ENCODE data around the gene SNAI3.

SNAI3 gene

DNA sequence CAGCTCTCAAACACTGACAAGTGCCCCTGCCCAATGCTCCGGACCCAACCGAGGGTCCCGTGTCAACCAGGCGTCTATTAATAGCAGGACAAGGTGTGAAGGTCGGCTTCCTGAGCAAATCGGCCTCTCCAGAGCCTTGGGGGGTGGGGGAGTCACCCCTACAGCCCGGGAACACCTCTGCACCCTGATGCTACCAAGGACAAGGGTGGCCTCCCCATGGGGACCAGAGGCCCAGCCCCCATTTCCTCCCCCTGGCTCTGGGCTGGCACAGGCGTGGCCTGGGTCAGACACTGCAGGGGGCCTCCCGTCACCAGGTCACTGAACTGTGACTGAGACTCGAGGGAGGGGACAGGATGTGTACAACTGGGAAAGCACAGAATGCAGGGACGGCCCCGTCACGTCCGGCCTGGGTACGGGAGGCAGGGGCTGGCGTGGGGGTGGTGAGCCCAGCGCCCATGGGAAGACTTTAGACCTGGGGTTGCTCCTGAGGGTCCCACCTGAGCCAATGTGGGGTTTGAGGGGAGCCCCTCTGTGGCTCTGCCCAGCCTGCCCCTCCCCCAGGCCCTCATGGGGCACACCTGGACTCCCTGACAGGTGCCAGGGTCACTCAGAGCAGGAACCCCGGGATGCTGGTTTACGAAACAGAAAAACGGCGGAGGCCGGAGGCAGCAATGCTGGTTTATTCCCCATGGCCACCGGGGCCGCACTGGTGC lies 34.9 kb downstream of the SNAI3 start:
- H3K4me1 ChIP-seq (ENCODE audit: insufficient read depth, poor library complexity, severe bottlenecking), result no peaks in the 10 kb centered on the region
- peaks cover 49% of the 10 kb centered on the region for H3K36me3 ChIP-seq (ENCODE audit: low read depth)
- no peaks in the 10 kb centered on the region for H3K27me3 ChIP-seq (ENCODE audit: insufficient read depth, poor library complexity, severe bottlenecking)
- peak overlapping the region; percentile 42 for H3K4me3 ChIP-seq (ENCODE audit: severe bottlenecking)
- DNase-seq (ENCODE audit: low spot score), result no peak
- H3K9me3 ChIP-seq (ENCODE audit: severe bottlenecking), result no peaks in the 10 kb centered on the region
- no peak; the same call in 2 of the 3 replicates for ATAC-seq (ENCODE audit: low read depth)
- peak overlapping the region; percentile 38 for H3K27ac ChIP-seq (ENCODE audit: poor library complexity, severe bottlenecking)
- TF ChIP-seq, protein P1, sequence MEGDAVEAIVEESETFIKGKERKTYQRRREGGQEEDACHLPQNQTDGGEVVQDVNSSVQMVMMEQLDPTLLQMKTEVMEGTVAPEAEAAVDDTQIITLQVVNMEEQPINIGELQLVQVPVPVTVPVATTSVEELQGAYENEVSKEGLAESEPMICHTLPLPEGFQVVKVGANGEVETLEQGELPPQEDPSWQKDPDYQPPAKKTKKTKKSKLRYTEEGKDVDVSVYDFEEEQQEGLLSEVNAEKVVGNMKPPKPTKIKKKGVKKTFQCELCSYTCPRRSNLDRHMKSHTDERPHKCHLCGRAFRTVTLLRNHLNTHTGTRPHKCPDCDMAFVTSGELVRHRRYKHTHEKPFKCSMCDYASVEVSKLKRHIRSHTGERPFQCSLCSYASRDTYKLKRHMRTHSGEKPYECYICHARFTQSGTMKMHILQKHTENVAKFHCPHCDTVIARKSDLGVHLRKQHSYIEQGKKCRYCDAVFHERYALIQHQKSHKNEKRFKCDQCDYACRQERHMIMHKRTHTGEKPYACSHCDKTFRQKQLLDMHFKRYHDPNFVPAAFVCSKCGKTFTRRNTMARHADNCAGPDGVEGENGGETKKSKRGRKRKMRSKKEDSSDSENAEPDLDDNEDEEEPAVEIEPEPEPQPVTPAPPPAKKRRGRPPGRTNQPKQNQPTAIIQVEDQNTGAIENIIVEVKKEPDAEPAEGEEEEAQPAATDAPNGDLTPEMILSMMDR (IDR thresholded peaks at IDR 0.05; ENCODE audit: poor library complexity, severe bottlenecking), result no peak

DNA sequence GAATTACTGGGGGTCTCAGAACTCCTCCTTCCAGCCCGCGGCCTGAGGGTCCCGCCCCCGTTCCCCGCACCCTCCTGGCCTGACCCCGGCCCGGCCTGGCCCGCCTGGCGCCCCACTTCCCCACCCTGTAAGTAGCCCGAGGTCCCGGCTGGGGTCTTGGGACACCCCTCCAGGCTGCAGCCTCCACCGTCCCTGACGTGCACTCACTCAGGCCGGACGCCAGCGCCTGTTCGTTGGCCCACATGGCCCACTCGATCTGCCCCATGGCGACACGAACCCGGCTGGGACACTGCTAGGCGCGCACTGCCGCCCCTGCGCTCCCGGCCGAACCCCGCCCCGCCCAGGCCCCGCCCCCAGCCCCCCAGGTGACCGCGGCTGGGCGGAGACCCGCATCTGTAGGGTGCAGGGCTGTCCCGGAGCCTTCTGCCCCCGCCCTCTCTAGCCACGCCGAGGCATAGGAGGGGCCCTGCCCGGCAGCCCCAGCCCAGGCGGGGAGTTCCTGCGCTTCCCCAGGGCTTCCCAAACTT lies 35.5 kb downstream of the SNAI3 start, which contains the start of gene CYBA:
Gene CYBA (minus strand): TSS at position 305 of the 527 bp plus-strand sequence. CDS start 40 bp downstream, at position 265.
- peak within 1 kb of the TSS; percentile 38 for H3K27ac ChIP-seq (ENCODE audit: poor library complexity, severe bottlenecking)
- TF ChIP-seq, protein P1 (IDR thresholded peaks at IDR 0.05; ENCODE audit: poor library complexity, severe bottlenecking), result no peak
- peak; percentile 75 for ATAC-seq (ENCODE audit: low read depth)
- peak; percentile 76 for DNase-seq (ENCODE audit: low spot score)
- H3K4me1 ChIP-seq (ENCODE audit: insufficient read depth, poor library complexity, severe bottlenecking), result no peaks in the 10 kb centered on the region
- H3K4me3 ChIP-seq (ENCODE audit: severe bottlenecking), result peak within 1 kb of the TSS; percentile 42
- H3K27me3 ChIP-seq (ENCODE audit: insufficient read depth, poor library complexity, severe bottlenecking), result no peaks in the 10 kb centered on the region
- H3K36me3 ChIP-seq (ENCODE audit: low read depth), result peaks cover 43% of the 10 kb centered on the region
- H3K9me3 ChIP-seq (ENCODE audit: severe bottlenecking), result no peaks in the 10 kb centered on the region

DNA sequence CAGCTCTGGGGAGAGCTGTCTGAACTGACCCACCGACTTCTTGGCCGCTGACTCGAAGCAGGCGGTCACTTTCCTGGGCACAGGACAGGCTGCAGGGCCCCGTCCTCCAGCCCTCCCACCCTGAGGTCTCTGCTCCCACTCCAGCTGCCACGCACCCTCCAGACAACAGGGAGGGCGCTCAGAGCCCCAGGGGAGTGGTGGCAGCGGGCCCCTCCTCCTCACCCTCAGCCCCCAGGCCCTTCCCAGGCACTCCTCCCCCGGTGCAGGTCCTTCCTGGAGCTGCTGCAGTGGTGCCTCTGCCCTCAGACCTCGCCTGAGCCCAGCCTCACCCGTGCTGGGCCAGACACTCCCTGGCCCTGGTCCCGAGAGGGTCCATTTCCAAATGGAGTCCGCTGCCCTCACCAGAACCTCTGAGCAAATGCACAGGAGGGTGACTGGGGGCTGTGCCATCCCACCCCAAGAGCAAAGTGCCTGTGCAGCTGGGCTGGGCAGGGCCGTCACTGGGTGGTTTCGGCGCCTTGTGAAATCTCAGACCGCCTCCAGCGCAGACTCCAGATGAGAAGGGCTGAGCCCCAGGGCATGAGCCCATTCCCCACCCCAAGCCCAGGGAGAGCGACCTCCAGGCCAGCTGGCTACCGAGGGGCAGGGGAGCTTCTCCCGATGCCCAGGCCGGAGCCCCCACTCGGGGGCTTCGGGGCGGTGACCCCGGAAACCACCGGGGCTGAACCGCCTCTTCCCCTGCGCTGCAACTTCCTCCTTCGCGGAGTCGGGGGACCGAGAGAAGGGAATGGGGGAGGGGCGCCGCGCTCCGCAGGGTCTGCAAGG lies 36.2 kb downstream of the SNAI3 start:
- Histone ChIP-seq H3K4me3 (ENCODE audit: severe bottlenecking) (peak overlapping the region; percentile 42), H3K27me3 (ENCODE audit: insufficient read depth, poor library complexity, severe bottlenecking) (no peaks in the 10 kb centered on the region), H3K9me3 (ENCODE audit: severe bottlenecking) (no peaks in the 10 kb centered on the region), H3K36me3 (ENCODE audit: low read depth) (peaks cover 36% of the 10 kb centered on the region), H3K4me1 (ENCODE audit: insufficient read depth, poor library complexity, severe bottlenecking) (no peaks in the 10 kb centered on the region), H3K27ac (ENCODE audit: poor library complexity, severe bottlenecking) (peak overlapping the region; percentile 38)
- ATAC-seq (ENCODE audit: low read depth) (0 out of 3 replicates have a peak, but pooled peaks have one; percentile 3), DNase-seq (ENCODE audit: low spot score) (no peak)
- TF ChIP-seq, protein P1 (IDR thresholded peaks at IDR 0.05; ENCODE audit: poor library complexity, severe bottlenecking), result no peak

DNA sequence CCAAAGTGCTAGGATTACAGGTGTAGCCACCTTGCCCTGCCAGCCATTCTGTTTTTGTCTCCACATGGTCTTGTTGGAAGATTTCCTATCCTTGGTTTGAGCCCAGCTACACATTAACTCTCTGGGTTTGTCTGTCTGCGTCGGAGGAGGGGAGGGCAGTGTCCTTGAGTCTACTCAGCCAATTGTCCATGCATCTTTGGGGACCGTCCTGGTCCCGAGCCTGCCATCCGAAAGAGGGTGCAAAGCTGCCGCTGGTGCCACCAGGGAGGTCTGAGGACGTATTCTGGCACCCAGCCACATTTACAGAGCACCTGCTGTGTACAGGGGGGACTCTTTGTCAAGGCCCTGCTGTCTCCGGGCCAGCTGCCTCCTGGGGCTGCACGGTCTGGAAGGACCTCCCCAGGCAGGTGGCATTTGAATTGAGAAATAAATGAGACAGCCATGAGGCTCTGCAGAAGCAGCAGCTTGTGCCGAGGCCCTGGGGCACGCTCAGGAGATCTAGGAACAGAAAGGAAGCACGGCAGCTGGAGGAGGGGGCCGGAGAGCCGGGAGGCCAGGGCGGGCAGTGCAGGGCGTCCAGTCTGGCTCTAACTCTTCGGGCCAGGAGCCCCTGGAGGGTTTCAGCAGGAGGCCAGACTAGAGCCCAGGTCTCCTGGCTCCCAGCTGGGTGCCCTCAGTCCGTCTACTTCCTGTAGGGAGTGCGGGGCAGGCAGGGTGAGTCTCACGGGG lies 36.9 kb downstream of the SNAI3 start:
- ATAC-seq (ENCODE audit: low read depth) (no peak), DNase-seq (ENCODE audit: low spot score) (no peak)
- no peaks in the 10 kb centered on the region for H3K9me3 ChIP-seq (ENCODE audit: severe bottlenecking)
- H3K36me3 ChIP-seq (ENCODE audit: low read depth), result peaks cover 28% of the 10 kb centered on the region
- TF ChIP-seq, protein P1 (IDR thresholded peaks at IDR 0.05; ENCODE audit: poor library complexity, severe bottlenecking), result no peak
- H3K27ac ChIP-seq (ENCODE audit: poor library complexity, severe bottlenecking), result no peak overlapping the region
- H3K4me1 ChIP-seq (ENCODE audit: insufficient read depth, poor library complexity, severe bottlenecking), result no peaks in the 10 kb centered on the region
- no peak overlapping the region for H3K4me3 ChIP-seq (ENCODE audit: severe bottlenecking)
- H3K27me3 ChIP-seq (ENCODE audit: insufficient read depth, poor library complexity, severe bottlenecking), result no peaks in the 10 kb centered on the region
